Ammon's horn (tissue), 1 donor: ENCODE data around the gene TUBD1.
"Not testable (repeated sequence)": the region's sequence is repeated elsewhere in the genome, so short reads cannot be mapped to it uniquely, and the experiment has no call there.

Source experiments
- DNase-seq: peaks from one replicate; pipeline ENCODE4 v3.0.0-alpha.2; 2016; ENCODE audit warnings: low spot score

Gene TUBD1, protein sequence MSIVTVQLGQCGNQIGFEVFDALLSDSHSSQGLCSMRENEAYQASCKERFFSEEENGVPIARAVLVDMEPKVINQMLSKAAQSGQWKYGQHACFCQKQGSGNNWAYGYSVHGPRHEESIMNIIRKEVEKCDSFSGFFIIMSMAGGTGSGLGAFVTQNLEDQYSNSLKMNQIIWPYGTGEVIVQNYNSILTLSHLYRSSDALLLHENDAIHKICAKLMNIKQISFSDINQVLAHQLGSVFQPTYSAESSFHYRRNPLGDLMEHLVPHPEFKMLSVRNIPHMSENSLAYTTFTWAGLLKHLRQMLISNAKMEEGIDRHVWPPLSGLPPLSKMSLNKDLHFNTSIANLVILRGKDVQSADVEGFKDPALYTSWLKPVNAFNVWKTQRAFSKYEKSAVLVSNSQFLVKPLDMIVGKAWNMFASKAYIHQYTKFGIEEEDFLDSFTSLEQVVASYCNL

GRCh38 chr17:59892924-59893675 lies at the start of gene TUBD1, which contains the start of gene RPS6KB1:
Gene TUBD1 (minus strand): TSS chr17:59892943. CDS start chr17:59891002, 1,941 bp downstream.
Gene RPS6KB1 (plus strand): TSS chr17:59893121. CDS start chr17:59893185, 64 bp downstream.
- peak; percentile 99 for DNase-seq

DNA sequence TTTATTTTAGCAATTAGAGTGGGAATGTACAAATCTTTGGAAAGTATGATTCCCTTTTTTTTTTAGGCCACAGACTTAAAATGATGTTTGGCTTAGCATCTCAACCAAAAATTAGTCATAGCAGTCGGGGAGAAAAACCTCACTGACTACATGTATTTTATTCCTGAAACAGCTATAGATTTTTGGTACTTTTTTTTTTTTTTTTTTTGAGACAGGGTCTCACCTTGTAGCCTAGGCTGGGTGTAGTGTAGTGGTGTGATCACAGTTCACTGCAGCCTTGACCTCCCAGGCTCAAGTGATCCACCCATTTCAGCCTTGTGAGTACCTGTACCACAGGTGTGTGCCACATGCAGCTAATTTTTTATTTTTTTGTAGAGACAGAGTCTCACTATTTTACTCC lies 48.4 kb upstream of the TUBD1 start:
- DNase-seq, result no peak

DNA sequence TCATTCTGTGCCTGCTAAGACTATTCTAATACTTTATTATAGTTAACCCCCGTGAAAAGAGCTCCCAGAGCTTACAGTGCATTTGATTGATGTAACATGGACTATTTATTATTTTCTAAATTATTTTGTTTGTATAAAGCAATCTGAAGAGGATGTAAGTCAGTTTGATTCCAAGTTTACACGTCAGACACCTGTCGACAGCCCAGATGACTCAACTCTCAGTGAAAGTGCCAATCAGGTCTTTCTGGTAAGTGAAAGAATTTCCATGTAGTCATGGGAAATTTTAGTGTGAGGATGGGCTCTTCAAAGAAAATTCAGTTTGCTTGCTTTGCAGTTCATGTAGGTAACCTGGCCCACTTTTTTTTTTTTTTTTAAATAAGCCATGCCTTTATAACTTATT lies 48.0 kb upstream of the TUBD1 start:
- DNase-seq, result not testable (repeated sequence)

DNA sequence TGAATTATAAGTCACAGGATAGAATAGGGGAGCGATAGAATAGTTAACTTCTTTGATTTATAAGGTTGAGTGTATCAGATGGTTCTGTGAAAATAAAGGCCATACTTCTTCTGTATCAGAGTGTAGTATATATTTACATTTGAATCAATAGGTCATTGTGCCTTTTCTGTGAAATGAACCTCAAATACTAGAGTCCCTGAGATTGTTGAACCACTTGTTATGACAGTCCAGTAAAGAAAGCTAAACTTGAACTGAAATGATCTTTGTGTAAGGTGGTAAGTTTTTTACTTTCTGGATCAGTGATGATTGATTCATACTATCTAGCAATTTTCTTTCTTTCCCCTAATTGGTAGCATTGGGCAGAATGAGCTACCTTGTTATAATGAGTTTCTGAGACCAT lies 40.6 kb upstream of the TUBD1 start:
- DNase-seq, result not testable (repeated sequence)

- DNase-seq, result not testable (repeated sequence)
Observed at GRCh38 chr17:59930768-59931167, 38.0 kb upstream of the TUBD1 start.

GRCh38 chr17:59930121-59930520 lies 37.4 kb upstream of the TUBD1 start:
- DNase-seq, result not testable (repeated sequence)

GRCh38 chr17:59920637-59921036 lies 27.9 kb upstream of the TUBD1 start:
- not testable (repeated sequence) for DNase-seq

- no peak for DNase-seq
Observed at GRCh38 chr17:59916446-59916845, 23.7 kb upstream of the TUBD1 start.

DNA sequence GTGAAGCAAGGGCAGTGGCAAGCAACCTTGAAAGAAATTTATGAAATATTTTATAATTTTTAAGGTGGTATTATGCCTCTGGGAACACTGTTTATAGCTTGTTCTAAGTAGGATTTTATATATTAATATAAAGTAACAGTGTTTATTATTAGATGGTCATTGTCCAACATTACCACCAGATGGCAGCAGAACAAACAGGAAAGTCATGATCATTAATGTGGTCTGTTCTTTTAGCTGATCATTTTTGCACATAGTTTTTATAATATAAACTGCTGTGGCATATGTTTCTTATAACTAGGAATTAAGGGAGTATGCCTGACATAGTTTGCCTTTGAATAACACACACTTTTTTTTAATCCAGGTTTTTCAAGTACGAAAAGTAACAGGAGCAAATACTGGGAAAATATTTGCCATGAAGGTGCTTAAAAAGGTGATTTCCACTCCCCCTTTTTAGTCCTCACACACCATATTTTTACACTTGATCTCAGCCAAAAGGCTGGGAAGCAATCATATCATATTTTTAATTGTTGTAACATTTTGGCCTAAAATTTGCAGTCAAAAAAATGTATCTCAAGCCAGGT lies 21.6 kb upstream of the TUBD1 start:
- peak; percentile 55 for DNase-seq

DNA sequence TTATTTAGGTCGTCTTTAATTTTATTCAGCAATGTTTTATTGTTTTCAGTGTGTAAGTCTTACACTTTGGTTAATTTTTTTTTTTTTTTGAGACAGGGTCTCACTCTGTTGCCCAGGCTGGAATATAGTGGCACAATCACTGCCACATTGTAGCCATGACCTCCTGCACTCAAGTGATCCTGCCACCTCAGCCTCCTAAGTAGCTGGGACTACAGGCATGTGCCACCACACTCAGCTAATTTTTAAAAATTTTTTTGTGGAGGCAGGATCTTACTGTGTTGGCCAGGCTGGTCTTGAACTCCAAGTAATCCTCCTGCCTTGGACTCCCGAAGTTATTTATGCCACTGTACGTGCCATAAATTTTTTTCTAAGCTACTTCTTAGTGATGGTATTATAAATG lies 14.7 kb upstream of the TUBD1 start:
- no peak for DNase-seq

GRCh38 chr17:59903455-59903854 lies 10.7 kb upstream of the TUBD1 start:
- DNase-seq, result no peak

GRCh38 chr17:59901604-59902003 lies 8.9 kb upstream of the TUBD1 start:
- no peak for DNase-seq

- DNase-seq, result no peak
Observed at GRCh38 chr17:59899099-59899498, 6.4 kb upstream of the TUBD1 start.

- no peak for DNase-seq
Observed at GRCh38 chr17:59897090-59897489, 4.3 kb upstream of the TUBD1 start.

- no peak for DNase-seq
Observed at GRCh38 chr17:59893676-59894100, 945 bp upstream of the TUBD1 start.

DNA sequence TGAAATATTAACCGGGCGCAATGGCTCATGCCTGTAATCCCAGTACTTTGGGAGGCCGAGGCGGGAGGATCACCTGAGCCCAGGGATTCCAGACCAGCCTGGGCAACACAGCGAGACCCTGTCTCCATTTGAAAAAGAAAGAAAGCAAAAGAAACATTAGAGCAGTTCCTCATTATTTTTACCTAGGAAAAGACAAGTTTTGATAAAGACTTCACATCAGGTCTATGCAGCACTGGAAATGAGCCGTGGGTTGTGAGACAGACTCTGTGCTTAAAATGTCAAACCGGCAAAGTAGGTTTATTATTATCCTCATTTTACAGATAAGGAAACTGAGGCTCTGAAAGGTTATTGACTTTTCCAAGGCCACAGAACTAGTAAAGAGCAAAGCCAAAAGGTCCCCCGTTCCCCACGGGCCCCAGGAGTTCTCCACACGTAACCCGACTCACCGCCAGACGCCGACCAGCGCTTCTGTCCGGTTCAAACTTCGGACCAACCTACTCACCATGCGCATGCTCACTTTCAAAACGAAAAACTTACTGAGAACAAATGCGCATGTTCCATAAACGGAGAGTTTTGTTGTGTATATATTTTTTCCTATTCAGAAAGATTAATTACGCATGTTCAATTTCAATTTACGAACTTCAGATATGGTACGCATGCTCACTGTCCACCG lies 356 bp downstream of the TUBD1 start:
- DNase-seq, result no peak

DNA sequence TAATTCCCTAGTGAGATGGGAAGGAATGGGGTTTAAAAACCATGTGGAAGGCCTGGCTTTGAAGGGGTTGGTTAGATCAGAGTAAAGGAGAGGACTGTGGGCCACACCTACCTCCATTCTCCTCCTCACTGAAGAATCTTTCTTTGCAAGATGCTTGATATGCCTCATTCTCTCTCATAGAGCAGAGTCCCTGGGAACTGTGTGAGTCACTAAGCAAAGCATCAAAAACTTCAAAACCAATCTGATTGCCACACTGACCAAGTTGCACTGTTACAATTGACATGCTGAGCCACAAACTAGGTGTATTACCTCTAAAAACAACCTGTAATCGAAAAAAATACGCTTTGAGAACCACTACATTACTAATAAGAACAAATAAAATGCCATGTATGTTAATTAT lies 2.0 kb downstream of the TUBD1 start:
- DNase-seq, result no peak

DNA sequence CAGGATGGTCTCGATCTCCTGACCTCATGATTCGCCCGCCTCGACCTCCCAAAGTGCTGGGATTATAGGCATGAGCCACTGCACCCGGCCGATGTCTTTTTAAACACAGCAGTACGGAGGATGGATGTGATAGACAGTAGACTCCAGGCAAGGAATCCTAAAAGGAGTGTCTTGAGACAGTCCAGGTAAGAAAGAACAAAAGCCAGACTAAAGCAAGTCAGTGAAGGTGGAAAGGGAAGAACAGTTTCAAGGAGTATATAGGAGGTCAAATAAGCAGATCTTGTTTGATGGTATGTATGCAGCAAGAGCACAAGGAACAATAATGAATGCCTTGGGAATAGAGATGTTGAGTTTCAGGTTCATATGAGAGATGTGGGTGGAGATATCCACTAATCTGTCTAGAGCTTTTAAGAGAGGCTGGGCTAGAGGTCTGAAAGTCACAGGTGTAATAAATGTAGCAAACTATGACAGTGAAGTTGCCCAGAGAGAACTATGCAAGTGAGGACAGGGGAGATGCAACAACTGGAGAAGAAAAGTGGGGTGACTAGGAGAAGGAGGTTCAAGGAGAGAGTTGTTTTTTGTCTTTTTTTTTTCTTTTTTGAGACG lies 4.5 kb downstream of the TUBD1 start:
- DNase-seq, result no peak

DNA sequence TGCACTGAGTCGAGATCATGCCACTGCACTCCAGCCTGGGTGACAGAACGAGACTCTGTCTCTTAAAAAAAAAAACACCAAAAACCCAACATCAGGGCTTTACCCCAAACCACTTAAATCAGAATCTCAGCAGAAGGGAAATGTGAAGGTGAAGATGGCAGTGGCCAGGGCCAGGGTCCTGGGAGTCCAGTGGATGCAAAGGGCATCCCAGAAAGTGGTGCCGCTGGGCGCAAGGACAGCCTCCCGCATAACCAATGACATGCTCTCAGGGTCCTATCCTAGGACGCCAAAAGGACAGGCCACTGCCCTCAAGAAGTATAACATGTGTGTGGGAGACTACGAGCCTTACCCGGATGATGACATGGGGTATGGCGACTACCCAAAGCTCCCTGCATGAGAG lies 7.9 kb downstream of the TUBD1 start:
- no peak for DNase-seq

- DNase-seq, result no peak
Observed at GRCh38 chr17:59878624-59879023, 14.1 kb downstream of the TUBD1 start.

DNA sequence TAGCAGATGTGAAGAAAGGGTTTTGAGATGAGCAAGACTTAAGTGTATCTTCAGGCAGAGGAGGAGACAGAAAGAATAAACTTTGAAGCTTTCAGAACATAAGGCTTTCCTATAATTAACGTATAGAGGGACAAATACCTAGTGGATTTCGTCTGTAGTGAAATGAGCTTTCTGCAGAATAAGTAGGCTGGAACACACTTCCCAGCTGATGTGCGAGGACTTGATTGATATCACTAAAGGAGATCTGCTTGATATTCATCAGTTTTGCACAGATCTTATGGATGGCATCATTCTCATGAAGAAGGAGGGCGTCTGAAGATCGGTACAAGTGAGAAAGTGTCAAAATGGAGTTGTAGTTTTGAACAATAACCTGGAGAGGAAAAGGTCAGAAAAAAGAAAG lies 14.8 kb downstream of the TUBD1 start:
- no peak for DNase-seq

GRCh38 chr17:59876107-59876506 lies 16.6 kb downstream of the TUBD1 start:
- no peak for DNase-seq
